ENCODE measurements around the gene ADAT3.
"Not testable (repeated sequence)": the region's sequence is repeated elsewhere in the genome, so short reads cannot be mapped to it uniquely, and the experiment has no call there.

Gene ADAT3

DNA sequence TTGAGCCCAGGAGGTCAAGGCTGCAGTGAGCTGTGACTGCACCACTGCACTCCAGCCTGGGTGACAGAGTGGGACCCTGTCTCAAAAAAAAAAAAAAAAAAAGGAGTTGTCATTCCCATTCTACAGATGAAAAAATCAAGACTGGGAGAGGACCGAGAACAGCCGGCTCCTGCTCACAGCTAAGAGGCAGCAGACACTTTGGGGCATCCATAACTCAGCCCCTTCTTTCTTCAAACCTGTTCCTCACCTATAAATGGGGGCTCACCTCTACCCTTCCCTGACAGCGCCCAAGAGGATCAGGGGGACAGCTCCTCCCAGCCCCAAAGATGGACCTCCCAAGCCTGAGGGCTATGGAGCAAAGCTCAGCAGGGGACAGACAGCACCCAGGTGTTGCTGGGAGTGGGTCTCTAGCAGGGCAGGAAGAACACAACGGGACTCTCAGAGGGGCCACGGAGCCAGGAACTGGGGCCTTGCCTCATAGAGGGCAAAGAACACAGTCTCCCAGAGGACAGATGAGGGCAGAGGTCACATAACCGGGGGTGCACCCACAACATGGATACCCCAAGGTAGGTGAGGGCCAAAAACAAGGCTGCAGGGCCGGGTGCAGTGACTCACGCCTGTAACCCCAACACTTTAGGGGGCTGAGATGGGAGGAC, 38.4 kb upstream of the ADAT3 start:
- no peak for DNase-seq (ENCODE audit: low read depth)

DNA sequence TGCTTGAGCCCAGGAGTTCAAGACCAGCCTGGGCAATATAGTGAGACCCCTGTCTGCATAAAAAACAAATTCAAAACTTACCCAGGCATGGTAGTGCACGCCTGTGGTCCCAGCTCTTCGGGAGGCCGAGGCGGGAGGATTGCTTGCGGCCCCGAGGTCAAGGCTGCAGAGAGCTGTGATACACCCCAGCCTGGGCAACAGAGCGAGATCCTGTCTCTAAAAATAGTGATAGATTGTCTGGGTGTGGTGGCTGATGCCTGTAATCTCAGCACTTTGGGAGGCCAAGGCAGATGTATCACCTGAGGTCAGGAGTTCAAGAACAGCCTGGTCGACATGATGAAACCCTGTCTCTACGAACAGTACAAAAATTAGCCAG, 37.9 kb upstream of the ADAT3 start:
- DNase-seq (ENCODE audit: low read depth): no peak

GRCh38 chr19:1868971-1869370, 36.2 kb upstream of the ADAT3 start:
- DNase-seq (ENCODE audit: low read depth): no peak

- no peak for DNase-seq (ENCODE audit: low read depth)
Measured at GRCh38 chr19:1871140-1871597, 34.0 kb upstream of the ADAT3 start.

- no peak for DNase-seq (ENCODE audit: low read depth)
Measured at GRCh38 chr19:1871630-1872029, 33.6 kb upstream of the ADAT3 start.

GRCh38 chr19:1872807-1873523, 32.2 kb upstream of the ADAT3 start:
- DNase-seq (ENCODE audit: low read depth): no peak

DNA sequence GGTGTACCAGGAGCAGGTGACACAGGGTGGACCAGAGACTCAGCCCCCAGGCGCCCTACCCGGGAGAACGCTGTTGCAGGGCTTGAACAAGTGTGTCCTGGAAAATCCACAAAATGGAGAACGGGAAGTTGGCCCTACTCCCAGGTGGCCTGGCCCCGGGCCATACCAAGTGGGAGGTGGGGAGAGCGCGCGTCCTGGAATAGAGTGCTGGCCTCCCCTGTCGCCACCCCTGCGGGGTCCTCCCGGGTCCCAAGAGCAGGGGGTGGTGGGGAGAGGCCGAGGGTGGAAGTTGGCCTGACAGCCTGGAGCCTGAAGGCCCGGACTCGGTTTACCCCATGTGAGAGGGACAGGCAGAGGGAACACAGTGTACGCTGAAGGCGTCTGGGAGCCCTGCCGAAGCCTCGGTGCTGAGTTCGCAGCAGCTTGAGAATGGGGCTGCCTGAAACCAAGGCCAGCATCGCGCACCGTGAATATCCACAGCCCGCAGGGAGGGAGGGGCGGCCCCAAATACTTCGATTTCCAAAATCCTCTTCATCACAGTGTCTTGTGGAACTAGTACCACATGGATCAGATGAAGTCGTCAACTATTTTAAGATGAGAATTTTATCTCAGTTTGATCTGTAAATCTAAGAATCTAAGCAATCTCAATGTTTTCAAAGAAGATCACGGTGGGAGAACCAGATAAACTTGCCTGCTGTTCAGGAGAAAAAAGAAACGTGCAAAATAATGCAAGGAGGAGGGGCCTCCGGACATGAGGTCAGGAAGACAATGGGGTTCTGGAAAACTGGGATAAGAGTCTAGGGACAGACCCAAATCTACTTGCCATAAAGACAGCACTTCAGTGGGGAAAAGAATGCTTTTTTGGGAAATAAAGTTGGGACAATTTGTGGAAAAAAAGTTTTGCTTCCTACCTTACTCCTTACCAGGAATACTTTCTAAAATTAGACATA, 31.4 kb upstream of the ADAT3 start:
- no peak for DNase-seq (ENCODE audit: low read depth)

GRCh38 chr19:1874554-1875185, 30.5 kb upstream of the ADAT3 start:
- DNase-seq (ENCODE audit: low read depth): no peak

DNA sequence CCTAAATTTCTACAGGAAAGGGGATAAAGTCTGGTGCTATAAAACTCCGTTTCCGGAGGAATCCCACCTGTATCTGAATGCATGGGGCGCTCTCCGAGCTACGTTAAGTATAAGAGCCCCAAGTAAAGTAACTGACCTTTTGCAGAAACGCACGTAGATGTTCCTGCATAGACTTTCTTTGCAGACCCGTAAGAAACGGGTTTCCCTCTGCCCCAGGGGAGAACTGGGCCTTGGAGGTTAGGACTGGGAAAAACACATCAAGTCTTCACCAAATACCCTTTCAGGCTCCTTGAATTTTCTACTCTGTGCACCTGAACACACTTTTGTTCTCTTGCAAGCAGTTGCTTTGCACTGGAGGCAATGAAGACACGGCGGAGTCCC, 29.9 kb upstream of the ADAT3 start:
- DNase-seq (ENCODE audit: low read depth): not testable (repeated sequence)

- DNase-seq (ENCODE audit: low read depth): peak; percentile 81
Measured at GRCh38 chr19:1875646-1876495, 29.3 kb upstream of the ADAT3 start.

DNA sequence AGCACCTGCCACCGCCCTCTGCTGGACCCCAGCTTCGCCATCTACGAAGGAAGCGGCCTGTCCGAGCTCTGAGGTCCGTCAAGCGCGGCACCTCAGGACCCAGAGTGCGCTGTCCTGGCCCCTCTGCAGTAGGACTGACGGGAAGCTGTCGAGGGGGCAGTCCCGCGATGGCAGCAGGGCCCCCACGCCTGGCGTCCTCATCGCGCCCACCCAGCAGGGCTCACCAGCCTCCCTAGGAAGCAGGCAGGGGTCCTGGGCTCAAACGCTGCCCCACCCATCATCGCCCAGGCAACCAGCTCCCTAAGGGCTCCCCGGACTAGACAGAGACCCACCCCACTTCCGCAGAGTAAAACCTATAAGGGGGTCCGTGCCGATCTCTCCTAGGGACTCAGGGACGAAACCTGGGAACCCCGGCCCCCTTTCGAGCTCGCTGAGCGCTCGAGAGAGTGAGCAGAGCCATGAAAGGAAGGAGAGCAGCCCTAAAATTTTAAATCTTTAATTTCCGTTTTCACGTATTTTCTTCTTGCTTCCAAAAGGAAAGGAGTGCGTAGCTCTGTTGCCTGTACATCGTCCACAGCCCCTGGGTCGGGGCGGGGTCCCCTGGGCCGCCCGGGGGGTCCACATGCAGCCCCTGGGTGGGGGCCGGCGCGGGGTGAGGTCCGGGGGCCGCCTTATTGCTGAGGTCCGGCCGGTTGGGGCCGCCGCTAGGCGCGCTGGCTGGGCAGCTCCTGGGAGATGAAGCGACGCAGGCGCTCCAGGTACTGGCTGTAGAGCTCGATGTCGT, 28.5 kb upstream of the ADAT3 start:
- DNase-seq (ENCODE audit: low read depth): not testable (repeated sequence)

GRCh38 chr19:1877280-1877660, 27.9 kb upstream of the ADAT3 start:
- DNase-seq (ENCODE audit: low read depth): not testable (repeated sequence)

GRCh38 chr19:1878583-1878982, 26.6 kb upstream of the ADAT3 start:
- not testable (repeated sequence) for DNase-seq (ENCODE audit: low read depth)

DNA sequence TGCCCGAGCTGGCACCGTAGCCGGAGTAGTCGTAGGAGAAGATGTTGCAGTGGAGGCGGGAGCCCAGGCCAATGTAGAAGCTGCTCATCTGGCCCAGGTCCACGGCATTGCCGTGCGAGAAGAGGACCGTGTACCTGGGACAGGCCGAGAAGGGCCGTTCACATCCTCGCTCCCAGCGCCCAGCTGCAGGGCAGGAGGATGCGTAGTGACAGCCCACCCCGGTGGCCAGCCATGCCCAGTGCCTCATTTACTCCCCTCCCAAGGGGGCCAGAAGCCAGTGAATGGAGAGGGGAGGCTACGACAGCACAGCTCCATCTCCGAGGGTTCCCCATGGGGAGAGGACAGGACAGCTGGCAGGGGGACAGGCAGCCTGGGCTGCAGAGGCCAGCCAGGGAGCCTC, 25.2 kb upstream of the ADAT3 start:
- DNase-seq (ENCODE audit: low read depth): not testable (repeated sequence)

- DNase-seq (ENCODE audit: low read depth): no peak
Measured at GRCh38 chr19:1880611-1881392, 24.4 kb upstream of the ADAT3 start.

DNA sequence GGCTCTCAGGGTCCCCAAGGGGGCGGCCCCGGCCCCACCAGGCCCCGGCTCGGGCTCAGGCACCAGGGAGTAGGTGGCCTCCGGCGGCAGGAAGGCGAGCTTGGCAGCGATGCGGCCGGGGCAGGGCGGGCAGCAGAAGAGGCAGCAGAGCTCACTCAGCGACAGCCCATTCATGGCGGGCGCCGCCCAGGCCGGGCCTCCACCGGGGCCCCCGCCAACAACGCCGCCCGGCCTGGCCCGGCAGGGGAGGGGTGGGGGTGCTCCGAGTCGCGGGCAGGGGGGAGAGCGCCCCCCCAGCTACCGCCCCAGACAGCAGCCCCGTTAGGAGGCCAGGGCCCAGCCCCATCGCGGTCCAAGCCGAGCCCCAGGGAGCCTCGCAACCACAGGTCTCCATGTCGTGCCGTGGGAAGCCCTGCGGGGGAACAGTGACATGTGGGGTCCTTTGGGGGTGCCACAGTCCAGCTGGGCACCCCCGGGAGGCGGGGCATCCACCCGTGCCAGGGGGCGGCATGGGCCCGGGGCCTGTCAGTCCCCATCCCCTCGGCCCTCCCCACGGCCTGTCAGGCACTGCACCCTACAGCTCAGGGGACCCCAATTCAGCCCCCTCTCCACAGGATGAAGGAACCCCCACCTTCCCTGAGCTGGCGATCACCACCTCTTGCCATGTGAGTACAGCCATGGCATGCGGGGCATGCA, 23.7 kb upstream of the ADAT3 start:
- DNase-seq (ENCODE audit: low read depth): not testable (repeated sequence)

- no peak for DNase-seq (ENCODE audit: low read depth)
Measured at GRCh38 chr19:1882089-1882785, 23.0 kb upstream of the ADAT3 start.

All from stromal cell of bone marrow (primary cell).